K562 (cell line): Measurements from ENCODE around the gene TP73. TPM values are rescaled to one million over a fixed set of nuclear protein-coding genes. Genes with fewer than 3 reads are reported as not detected.

Experiments used
- CREB5 ChIP-seq: fragments of 250-450 bp; sonication (Bioruptor Pico); IDR thresholded peaks from 2 replicates; pipeline ENCODE4 v1.5.0; 2020; ENCODE audit warnings: mild to moderate bottlenecking
- FOXP1 ChIP-seq: sonication (generic); formaldehyde crosslinking; IDR thresholded peaks from 2 replicates; pipeline ENCODE4 v1.8.0; 2022; ENCODE audit warnings: mild to moderate bottlenecking, missing genetic modification reagents
- HDAC1 ChIP-seq, 2 experiments: fragments of 450-650 bp; IDR thresholded peaks; 2 replicates each; pipeline ENCODE4 v1.6.1; 2016 to 2017; ENCODE audit warnings: inconsistent platforms in 1 of 2, mild to moderate bottlenecking in 1 of 2, moderate library complexity in 1 of 2
- HES1 ChIP-seq: fragments of 450-650 bp; IDR thresholded peaks from 2 replicates; pipeline ENCODE4 v1.6.1; 2016; ENCODE audit warnings: low read depth, mild to moderate bottlenecking, moderate library complexity
- HMGXB4 ChIP-seq: sonication (generic); formaldehyde crosslinking; IDR thresholded peaks from 2 replicates; pipeline ENCODE4 v1.8.1; 2023; ENCODE audit warnings: mild to moderate bottlenecking, missing genetic modification reagents
- MAFK ChIP-seq: IDR thresholded peaks from 2 replicates; pipeline ENCODE4 v1.6.1; 2011; ENCODE audit warnings: low read length, improper control_type of control experiment
- MCM5 ChIP-seq: fragments of 450-650 bp; IDR thresholded peaks from 2 replicates; pipeline ENCODE4 v1.6.1; 2016; ENCODE audit warnings: low read depth
- RBM25 ChIP-seq: fragments of 200-400 bp; formaldehyde crosslinking; IDR thresholded peaks from 2 replicates; pipeline ENCODE4 v1.6.1; 2018; ENCODE audit warnings: low read length, low read depth, moderate library complexity; ENCODE audit not compliant: severe bottlenecking
- polyA plus RNA-seq, 8 experiments: library from polyadenylated mRNA; depleted of rRNA in 4 of 8; stranded (reverse) in 5 of 8; unstranded in 3 of 8; fragments of >200 nt; fragmentation: Nextera tagmentation in 2 of 8; fragmentation: Illumina TruSeq in 1 of 8; extraction: Ambion mirVana in 2 of 8; extraction: Trizol in 1 of 8; gene quantifications; 2 replicates each; pipeline versions ENCODE4 v1.2.1 to v1.2.3, GENCODE V29; 2011 to 2014; ENCODE audit warnings: inconsistent platforms in 1 of 8, missing spikeins in 1 of 8
- total RNA-seq, 7 experiments: library from RNA; depleted of rRNA in 6 of 7; stranded (reverse); fragments of >200 nt in 6 of 7; fragmentation: Illumina TruSeq in 2 of 7; extraction: Trizol in 2 of 7; gene quantifications; 2 replicates each; pipeline versions ENCODE4 v1.2.1 to v1.2.3, GENCODE V29; 2011 to 2021; ENCODE audit warnings: low replicate concordance in 1 of 7
- TF ChIP-seq, protein P1 (sequence below): sonication (generic); formaldehyde crosslinking; IDR thresholded peaks from 2 replicates; pipeline ENCODE4 v1.8.0; 2022; ENCODE audit warnings: missing genetic modification reagents, mild to moderate bottlenecking, borderline replicate concordance
- TF ChIP-seq, protein P2 (sequence below): IDR thresholded peaks from 2 replicates; pipeline ENCODE4 v1.6.1; 2016; ENCODE audit warnings: missing genetic modification characterization, missing compliant biosample characterization

The TP73 gene
- total and polyA plus RNA-seq, 9 of the 15 experiments (the other 6 are each of a cell fraction or from before 2014, with no cell fraction given) = 0.07 to 1.6 (median 0.40) TPM; not detected in 2

GRCh38 chr1:3679799-3680453 is 27.6 kb downstream of the TP73 start (continued):
- TF ChIP-seq, protein P1, sequence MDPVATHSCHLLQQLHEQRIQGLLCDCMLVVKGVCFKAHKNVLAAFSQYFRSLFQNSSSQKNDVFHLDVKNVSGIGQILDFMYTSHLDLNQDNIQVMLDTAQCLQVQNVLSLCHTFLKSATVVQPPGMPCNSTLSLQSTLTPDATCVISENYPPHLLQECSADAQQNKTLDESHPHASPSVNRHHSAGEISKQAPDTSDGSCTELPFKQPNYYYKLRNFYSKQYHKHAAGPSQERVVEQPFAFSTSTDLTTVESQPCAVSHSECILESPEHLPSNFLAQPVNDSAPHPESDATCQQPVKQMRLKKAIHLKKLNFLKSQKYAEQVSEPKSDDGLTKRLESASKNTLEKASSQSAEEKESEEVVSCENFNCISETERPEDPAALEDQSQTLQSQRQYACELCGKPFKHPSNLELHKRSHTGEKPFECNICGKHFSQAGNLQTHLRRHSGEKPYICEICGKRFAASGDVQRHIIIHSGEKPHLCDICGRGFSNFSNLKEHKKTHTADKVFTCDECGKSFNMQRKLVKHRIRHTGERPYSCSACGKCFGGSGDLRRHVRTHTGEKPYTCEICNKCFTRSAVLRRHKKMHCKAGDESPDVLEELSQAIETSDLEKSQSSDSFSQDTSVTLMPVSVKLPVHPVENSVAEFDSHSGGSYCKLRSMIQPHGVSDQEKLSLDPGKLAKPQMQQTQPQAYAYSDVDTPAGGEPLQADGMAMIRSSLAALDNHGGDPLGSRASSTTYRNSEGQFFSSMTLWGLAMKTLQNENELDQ (CRISPR knock-in tag) = no peak
- TF ChIP-seq CREB5 (no peak), MAFK (no peak), FOXP1 (CRISPR knock-in tag) (0 out of 2 replicates have a peak, but pooled peaks have one; percentile 68), HDAC1 (IDR thresholded peaks at IDR 0.05) (0 out of 4 replicates have a peak, but pooled peaks of 1 of the 2 experiments have one; percentile 24), RBM25 (peak; percentile 62), HMGXB4 (CRISPR knock-in tag) (no peak), HES1 (no peak), MCM5 (no peak)
- TF ChIP-seq, protein P2, sequence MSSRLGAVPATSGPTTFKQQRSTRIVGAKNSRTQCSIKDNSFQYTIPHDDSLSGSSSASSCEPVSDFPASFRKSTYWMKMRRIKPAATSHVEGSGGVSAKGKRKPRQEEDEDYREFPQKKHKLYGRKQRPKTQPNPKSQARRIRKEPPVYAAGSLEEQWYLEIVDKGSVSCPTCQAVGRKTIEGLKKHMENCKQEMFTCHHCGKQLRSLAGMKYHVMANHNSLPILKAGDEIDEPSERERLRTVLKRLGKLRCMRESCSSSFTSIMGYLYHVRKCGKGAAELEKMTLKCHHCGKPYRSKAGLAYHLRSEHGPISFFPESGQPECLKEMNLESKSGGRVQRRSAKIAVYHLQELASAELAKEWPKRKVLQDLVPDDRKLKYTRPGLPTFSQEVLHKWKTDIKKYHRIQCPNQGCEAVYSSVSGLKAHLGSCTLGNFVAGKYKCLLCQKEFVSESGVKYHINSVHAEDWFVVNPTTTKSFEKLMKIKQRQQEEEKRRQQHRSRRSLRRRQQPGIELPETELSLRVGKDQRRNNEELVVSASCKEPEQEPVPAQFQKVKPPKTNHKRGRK (tag) = no peak
